Renal pelvis (tissue), 4 donors: ENCODE measurements around the gene GABRR3. TPM values are rescaled to one million over a fixed set of nuclear protein-coding genes. Genes with fewer than 3 reads are reported as not detected.

Experiments used
- DNase-seq: peaks from one replicate; pipeline ENCODE4 v3.0.0-alpha.2; 2013
- polyA plus RNA-seq, 3 donors: library from polyadenylated mRNA; unstranded; fragments of 120-200 nt; gene quantifications; one replicate each; pipeline ENCODE4 v1.2.1, GENCODE V29; 2013; ENCODE audit not compliant: insufficient read length in 3 of 3

GABRR3 gene
- polyA plus RNA-seq, 3 donors, result 0.06 TPM; not detected in 2

DNA sequence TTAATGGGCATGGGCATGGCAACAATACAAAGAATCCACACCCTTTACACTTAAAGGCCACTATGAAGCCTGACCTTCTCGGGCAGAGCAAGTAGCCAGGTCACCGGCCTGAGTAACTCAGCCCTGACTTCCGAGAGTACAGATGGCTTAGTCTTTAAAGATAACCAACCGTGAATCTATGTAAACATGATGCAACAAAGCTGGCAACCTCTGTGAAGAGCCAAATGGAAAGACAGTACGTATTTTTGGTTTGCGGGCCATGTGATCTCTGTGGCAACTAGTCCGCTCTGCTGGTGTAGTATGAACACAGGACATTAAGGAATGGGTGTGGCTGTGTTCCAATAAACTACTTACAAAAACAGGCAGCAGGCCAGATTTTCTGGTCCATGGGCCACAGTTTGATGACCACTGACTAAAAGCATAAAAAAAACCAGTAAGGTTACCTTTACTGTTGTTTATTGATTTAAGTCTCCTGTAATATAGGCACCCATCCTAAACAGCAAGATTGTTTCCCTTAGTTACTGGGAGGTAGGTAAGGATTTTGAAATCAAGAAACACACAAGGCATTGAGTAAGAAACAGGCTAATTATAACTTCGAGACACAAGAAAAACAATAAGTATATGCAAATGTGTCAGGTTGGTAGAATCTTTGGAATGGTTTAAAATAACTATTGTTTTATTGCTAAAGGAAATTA, 77.4 kb downstream of the GABRR3 start:
- DNase-seq, result no peak

DNA sequence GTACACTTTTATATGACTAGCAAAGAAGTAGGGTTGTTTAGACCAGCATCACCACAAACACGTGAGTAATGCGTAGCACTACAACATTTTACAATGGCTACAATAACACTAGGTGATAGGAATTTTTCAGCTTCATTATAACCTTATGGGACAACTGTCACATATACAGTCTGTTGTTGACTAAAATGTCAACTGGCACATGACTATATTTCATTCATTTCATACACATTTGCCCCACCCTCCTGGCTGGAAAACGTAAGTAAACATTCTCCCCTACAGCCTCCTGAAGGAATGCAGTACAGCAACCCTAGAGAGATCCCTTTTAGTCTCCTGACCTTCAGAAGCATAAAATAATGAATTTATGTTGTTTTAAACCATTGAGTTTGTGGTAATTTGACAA, 79.1 kb downstream of the GABRR3 start:
- no peak for DNase-seq

DNA sequence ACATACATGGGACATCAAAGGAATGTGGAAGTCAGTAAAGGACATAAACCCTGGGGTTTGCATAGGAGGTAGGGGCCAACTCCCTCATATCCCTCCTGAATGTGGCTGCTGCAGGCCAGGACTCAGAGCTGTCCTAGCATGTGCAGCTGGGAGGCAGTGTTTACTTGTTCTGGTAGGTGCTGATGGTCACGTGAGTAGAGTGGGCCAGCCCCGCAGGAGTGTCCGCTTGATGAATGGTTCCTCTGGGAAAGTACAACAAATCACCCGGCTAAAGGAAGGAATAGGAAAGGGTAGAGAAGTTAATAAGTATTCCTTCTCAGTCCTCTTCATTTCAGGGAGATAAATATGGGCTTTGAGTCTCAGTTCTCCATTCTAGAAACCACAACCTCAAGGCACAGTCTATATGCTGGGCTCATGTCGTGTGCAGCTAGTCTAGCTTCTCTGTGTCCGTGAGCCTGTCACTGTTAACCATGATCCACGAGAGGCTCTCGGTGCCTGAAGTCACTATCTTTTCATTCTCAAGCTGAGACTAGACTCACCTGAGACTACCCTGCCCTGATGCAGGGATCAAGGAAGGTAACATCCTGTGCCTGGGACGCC, 80.8 kb downstream of the GABRR3 start:
- DNase-seq, result no peak

DNA sequence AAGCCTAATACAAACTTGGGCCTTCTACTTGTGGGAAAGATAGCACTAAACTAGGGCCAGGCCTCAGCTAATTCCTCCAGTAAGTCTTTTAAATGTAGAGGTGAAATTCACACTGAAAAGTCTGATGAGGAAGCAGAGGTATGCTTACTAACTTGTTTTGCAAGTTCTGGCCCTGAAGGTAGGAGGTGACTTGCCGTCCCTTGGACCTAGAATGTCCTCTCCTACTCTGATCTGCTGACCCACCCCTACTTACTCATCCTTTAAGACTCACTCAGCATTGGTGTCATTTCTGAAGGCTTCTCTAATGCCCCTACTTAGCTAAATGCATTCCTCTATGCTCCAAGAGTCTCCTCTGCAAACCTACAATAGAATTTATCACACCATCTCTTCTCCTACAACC, 82.2 kb downstream of the GABRR3 start:
- DNase-seq, result no peak

DNA sequence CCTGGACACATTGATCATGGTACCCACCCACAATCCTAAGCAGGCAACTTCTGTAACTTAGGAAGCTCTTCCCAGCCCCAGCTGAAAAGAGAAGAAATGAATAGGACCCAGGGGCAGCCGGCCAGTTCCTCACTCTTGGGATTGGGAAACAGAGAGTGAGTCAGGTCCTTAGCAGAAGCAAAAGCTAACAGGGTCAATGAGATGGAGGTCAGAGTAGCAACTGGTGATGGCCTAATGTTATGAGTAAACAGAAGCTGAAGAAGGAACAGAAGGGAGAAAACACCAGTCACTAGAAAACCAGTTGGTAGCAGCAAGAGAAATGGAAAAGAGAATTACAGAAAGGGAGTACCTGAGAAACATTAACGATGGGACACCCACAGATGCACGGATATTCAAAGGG, 82.8 kb downstream of the GABRR3 start:
- no peak for DNase-seq

DNA sequence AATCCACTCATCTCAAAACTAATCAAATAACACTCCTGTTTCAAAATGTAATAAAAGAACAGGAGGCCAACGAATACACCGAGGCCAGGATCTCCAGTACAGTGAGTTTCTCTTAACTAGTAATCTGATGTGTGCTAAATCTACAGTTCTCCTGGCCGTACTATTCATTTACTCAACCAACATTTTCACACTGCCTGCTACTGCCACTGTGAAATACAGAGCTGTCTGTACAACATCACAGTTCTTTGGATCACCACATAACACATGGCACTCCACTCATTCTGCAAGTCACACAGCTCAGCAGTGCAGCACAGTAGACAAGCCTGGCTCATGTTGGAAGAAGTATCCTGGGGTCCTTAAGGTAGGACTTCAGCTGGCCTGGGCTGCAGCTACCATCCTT, 84.8 kb downstream of the GABRR3 start:
- no peak for DNase-seq

DNA sequence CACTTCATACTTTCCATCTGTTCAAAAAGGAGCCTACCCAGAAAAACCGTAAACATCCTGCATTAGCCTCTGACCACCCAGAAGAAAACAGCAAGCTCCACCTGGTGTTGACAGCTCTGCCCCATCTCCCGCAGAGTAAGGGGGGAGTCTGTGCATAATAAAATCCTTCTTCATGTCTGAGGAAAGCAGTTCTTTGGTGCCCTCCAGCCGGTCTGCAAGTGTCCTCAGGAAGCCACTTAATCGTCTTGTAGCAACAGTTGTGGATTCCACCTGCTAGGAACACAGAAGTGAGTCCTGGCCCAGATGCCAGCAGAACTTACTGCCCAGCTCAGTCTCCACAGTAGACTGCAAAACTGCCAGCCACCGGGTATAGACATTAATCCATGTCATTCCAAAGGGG, 85.4 kb downstream of the GABRR3 start:
- DNase-seq, result no peak

DNA sequence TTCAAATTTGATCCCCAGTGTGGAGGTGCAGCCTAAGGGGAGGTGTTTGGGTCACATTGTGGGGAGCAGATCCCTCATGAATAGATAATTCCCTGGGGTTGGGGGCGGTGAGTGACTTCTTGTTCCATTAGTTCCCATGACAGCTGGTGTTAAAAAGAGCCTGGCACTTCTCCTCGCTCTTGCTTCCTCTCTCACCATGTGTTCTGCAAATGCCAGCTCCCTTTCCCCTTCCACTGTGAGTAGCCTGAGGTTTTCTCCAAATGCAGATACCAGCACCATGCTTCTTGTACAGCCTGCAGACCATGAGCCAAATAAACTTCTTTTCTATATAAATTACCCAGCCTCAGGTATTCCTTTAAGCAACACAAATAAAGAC, 86.0 kb downstream of the GABRR3 start:
- DNase-seq, result no peak

DNA sequence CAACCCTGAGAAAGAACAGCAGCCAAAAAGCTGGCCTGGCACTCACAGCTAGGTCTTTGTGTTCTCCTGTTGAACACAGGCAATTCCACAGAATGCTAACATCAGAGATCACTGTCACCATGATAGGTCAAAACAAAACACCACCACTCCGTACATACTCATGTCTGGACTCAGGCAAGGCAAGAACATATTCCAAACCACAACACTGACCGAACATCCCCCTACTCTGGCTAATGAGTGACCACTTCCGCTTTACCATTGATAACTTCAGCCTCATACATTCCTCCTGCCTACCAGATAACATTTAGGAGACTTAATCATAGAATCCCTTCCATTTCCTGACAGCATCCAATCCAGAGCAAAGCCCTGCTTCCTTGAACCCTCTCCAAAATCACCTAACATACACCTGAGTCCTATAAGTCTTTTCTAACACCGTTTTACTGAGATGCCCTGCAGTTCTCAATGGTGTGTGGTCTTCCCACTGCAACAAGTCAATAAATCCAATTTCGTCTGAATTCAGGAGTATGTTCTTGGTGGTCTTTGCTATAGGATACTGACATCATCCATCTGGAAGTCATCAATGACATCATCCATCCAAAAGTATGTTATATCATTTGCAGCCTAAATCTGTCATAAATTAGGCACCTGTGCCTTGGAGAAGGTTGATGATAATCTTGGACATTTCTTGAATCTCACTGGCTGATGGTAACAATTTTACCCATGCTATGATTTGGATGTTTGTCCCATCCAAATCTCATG, 86.6 kb downstream of the GABRR3 start:
- no peak for DNase-seq

DNA sequence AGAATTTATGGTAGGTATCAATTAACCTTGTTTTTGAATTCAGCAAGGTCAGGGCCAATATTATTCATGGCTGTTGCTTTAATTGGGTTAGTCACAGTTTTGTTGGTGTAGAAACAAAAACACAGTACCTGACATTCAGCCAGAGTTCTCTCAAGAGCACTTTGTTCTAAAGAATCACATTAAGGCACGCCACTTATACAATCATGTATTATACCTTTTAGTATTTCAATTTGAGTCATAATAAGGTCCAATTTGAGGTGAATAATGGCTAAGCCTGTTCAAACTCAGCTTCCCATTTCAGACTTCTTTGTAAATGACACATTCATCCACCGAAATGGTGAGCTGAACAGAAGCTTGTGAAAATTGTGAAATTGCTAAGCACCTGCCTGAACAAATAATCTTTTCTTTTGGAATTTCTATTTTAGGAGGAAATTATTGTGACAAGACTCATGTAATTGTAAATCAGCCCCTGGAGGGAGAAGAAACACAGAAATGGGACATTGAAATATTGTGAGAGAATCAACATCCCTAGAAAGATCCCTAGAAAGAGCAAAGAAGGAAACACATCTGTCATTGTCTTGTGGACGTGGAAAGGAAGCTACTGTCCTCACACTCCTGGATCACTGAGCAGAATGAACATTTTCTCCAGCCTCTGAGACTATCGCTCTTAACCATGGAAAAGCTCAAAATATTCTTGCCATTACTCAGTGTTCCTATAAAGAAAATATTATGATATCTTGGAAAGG, 92.1 kb downstream of the GABRR3 start:
- no peak for DNase-seq

DNA sequence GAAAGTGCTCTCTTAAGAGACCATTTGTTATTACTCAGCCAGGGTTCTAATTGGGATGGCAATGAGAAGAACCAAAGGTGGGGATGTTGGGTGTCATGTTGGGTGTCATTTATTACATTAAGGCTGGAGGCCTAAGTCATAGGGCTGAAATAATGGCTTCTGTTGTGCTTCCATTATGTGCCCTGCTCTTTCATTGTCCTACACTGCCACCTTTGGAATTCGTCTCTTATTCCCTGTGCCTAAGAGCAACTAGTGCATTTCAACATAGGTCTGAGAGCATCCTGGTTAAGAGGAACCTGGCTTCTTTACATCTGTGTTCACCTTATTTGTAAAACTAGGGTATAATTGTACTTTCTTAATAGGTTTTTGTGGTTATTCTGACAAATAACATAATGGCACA, 95.1 kb downstream of the GABRR3 start:
- no peak for DNase-seq

DNA sequence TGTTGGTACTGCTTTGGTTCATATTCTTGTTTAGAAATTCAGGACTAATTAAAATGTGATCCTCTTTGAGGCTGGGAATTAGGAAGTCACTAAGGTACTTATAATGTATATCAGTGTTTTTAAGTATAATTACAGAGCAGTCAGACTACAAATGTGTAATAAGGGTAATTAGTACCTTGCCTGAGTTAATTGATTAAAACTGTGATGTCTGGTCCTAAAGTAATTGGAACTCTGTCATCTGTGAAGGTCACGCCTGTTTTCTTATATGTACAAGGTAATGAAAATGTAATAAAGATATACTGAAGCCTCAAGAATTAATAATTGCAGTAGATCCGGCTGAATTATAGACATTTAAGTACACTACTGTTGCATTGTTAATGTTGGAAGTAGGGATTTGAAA, 95.7 kb downstream of the GABRR3 start:
- no peak for DNase-seq

DNA sequence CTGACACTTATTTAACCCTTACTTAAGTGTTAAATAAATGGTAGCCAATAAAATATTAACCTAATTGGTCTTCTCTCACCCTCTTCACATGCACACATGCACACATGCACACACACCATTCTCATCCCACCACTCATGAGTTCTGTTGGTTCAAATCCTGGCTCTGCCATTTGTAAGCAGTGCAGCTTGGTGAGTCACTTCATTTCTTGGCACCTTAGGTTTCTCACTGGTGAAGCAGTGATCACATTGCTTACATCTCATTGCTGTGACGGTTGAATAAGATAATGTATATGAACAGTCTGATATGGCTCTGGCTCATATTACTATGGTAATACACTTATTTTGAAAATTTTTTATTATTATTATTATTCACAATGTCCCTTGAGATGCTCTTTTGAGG, 96.7 kb downstream of the GABRR3 start:
- DNase-seq, result no peak

DNA sequence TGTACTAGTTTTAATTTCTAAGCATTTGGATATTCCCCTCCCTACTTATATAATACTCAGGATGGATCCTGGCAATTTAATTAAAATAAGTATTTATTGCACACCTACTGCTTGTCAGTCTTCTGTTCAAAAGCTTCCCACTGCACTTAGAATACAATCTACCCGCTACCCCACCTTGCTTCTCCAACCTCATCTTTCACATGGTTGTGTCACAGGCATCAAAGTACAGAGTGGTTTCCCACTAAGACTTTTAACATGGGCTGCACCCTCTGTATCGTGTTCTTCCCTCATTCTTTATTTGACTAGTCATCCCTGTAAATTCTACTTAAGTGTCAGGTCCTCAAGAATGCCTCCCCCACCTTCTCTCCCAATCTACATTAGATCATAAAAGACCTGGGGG, 97.9 kb downstream of the GABRR3 start:
- no peak for DNase-seq

DNA sequence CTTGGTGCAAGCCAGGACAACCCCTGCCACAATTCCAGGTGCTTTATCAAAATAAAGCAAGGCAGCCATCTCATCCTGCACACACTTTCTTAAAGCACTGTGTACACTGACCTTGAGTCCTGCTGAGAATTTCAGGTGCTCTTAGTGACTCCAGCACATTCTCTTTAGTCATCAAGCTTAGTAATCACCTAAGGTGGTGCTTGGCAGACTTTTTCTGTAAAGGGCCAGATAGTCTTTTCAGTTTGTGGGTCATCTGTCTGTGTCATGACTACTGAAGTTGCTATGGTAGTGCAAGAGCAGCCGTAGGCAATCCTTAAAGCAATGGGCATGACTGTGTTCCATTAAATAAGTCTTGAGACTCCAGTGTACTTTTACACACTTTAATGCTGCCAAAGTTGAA, 99.3 kb downstream of the GABRR3 start:
- no peak for DNase-seq

Other genes starting within 250 kb of the GABRR3 start
- gene CRYBG3, start 213.3 kb downstream of the GABRR3 start, polyA plus RNA-seq, result 10 to 100 TPM; 20.7 to 22.9 (median 22.9) TPM
- gene RIOX2, start 62.9 kb downstream of the GABRR3 start, polyA plus RNA-seq, result 10 to 100 TPM; 31.6 to 35.9 (median 35.7) TPM
- gene OR5AC2, start 51.9 kb upstream of the GABRR3 start, polyA plus RNA-seq, result not detected
- under 1 TPM in 2 of 3 donors, not detected in 1; 0.03 TPM for gene OR5H1, start 95.4 kb upstream of the GABRR3 start, polyA plus RNA-seq
- under 1 TPM in 2 of 3 donors, not detected in 1; 0.01 to 0.03 TPM for gene OR5H14, start 112.2 kb upstream of the GABRR3 start, polyA plus RNA-seq
- gene OR5H15, start 131.4 kb upstream of the GABRR3 start, polyA plus RNA-seq, result not detected
- gene OR5H6, start 228.9 kb upstream of the GABRR3 start, polyA plus RNA-seq, result not detected
- not detected for gene OR5H2, start 247.2 kb upstream of the GABRR3 start, polyA plus RNA-seq